HG03045 (cell line): Measurements from ENCODE around the gene MICAL2.
"Not testable (repeated sequence)": the region's sequence is repeated elsewhere in the genome, so short reads cannot be mapped to it uniquely, and the experiment has no call there.

Experiments used
- ATAC-seq: cut with Tn5 transposase; IDR thresholded peaks from one replicate; pipeline ENCODE4 v1.9.1; 2021; ENCODE audit warnings: mild to moderate bottlenecking, moderate library complexity; ENCODE audit not compliant: unreplicated experiment

The MICAL2 gene

DNA sequence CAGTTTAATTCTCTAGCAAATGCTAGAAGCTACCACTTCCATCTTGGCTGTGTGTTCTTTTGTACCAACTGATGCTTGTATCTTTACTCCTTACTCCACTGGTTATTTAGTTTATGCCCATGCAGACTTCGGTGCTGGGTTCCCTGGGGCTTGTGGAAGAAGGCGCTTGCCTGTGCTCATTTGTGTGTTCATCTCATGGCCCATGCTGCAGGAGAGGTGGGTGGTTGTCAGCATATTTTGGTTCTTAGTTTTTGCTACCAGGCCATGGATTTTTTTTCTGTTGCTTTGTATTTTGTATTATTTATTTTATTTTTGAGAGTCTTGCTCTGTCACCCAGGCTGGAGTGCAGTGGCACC, 22.4 kb downstream of the MICAL2 start:
- ATAC-seq, result no peak

- ATAC-seq, result no peak
These were observed 23.3 kb downstream of the MICAL2 start for GRCh38 chr11:12133547-12134235.

GRCh38 chr11:12134236-12134585, 23.8 kb downstream of the MICAL2 start:
- ATAC-seq, result no peak

GRCh38 chr11:12135185-12135584, 24.8 kb downstream of the MICAL2 start:
- ATAC-seq, result no peak

GRCh38 chr11:12137005-12137690, 26.8 kb downstream of the MICAL2 start:
- no peak for ATAC-seq

- no peak for ATAC-seq
These were observed 27.7 kb downstream of the MICAL2 start for GRCh38 chr11:12137938-12138731.

DNA sequence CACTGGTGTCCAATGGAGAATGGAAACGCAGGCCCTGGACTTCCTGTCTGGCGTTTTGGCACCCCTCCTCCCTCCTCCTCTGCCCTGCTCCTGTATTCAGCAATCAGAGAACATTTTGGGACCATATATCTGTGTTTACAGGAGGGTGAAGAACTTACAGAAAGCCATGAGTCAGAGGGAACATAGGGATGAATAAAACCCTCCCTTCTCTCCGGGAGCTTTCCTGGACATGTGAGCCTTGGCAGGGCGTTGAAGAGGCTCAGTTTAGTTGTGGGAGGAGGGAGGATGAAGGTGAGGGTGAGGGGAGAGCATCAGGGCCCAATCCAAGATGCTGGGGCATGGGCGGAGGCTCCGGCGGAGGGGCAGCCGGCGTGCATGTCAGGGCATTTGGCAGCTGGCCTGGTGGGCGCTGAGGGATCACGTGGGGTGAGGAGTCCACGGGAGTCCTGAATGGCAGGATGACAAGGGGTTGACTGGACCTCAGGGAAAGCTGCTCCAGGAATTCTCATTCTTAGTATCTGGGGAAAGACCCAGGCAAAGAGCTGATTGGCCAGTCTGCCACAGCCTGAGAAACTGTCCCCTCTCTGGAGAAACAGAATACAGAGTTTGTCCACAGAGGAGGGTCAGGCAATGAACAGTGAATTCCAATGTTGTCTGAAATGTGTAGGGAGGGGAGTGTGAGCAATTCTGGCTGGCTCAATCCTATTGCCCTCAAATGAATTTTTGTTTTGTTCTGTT, 28.9 kb downstream of the MICAL2 start:
- ATAC-seq, result no peak

DNA sequence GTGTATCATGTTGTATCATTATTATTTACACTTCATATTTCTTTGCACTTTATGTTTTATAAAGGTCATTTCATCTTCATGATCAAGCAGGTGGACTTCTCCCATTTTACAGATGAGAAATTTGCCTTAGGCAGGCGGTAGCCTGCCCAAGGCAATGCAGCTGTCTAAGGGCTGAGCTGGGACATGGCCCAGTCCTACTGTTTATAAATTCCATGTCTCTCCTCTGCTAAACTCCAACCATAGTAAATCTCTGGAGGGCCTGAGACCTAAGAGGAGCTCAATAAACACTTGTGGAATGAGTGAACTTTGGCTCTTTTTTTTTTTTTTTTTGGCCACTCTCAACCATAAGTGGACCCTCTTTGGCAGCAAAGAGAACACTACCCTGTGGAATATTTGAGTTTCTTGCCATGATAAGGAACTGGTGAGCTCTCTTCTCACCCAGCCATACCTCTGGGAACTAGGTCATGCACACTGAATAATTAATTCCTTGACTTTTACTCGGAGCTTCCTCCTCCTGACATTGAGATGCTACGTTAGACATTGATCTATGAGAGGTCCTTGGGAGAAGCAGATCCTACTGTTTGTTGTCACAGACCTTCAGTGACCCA, 29.9 kb downstream of the MICAL2 start:
- no peak for ATAC-seq

- ATAC-seq, result no peak
These were observed 30.9 kb downstream of the MICAL2 start for GRCh38 chr11:12141283-12141682.

DNA sequence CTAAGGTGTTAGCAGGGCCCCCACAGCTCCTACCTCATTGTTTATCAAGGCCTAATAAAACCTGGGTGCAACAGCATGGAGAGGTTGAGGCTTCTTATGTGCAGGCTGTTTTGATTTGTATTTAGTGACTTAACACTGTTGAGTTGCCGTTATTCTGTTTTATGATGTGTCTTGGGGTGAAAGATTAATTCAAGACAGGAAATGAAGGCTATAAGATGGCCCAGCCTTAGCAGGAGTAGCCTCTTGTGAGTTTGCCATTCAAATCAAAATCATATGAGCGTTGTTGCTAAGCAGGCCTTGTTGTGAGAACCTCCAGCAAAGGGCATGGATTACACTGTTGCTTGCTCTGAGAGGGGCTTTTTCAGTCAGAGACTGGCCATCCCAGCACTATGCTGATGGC, 31.8 kb downstream of the MICAL2 start:
- no peak for ATAC-seq

DNA sequence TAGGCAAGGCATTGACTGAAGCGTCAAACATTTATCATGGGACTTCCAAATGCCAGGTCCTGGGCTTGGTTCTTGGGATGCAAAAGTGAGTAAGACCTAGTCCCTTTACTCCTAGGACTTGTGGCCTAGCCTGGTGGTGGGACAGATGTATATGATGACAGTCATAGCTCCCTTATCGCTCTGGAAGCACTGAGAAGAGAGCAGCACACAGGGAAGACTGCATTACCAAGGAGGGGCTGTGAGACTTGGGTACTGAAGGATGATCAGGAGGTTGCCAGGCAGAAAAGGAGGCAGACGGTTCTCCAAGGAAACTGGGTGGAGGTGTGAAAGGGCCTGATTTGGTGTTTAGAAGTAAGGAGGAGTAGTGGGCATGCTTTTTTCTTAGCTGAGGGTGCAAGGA, 32.5 kb downstream of the MICAL2 start:
- ATAC-seq, result no peak

DNA sequence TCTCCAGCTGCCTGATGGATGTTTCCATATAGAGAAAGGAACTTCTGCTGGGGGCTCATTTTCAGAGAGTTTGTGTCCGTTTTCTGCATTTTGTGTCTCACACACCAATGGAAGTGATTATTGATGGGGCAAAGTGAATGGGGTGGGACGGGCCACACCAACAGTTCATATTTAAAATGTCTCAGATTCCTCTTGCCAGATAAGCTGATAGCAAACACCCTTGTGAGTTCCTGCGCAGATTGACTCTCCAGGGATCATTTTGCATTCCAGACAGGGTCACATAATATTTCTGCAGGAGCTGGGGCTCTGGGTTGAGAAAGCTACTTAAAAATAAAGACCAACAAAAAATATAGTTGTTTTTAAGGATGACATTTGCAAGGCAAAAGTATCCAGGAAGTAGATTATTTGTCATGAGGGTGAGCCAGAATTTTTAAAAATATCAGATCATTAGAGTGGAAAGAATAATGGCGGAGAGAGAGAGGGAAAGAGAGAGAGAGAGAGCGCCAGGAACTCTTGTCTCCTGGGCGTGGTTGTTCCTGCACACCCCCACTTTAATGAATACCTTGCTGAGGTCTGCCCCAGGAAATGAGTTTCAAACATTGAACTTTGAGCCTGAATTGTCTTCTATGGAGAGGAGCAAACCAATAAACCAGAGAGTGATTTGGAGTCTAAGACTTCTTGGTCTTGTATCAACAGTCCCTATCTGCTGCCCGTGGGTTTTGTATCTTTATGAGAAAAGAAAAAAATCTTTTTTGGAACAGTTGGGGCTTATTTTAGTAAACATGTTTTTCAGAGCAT, 33.3 kb downstream of the MICAL2 start:
- ATAC-seq, result no peak

DNA sequence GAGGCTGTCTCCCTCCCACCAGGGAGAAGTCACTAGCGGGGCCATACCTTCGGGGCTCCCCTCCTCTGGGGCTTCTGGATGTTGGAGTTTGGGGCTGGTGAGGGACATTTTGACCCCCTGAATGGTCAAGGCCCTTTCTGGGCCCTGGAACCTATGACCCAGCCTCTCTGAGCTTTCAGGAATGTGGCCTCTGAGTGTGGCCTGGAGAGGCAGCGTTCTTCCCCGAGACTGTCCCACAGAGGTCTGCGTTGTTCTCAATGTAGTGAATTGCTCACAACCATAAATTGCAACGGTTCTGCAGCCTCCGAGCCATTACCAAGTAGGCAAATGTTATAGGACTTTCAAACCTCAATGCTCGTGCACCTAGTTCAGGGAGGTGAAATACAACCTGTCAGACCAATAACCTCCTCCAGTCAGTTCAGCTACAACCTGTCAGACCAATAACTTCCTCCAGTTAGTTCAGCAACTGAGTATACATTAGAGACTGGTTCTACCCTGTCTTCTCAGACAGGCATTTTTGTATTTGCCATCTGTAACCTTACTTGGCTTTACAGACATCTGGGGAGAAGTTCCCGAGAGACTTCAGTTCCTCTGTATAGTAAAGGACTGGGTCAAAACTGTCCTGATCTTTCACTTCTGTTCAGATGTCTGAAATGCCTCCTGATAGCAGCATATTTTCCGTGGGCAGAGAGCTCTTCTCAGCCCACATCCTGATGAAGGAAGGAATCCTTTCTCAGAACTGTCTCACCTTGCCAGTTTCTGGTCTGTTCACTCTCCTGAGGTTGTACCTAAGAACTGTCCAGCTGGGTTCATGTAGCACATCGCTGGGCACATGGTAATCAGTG, 34.2 kb downstream of the MICAL2 start:
- ATAC-seq, result no peak

DNA sequence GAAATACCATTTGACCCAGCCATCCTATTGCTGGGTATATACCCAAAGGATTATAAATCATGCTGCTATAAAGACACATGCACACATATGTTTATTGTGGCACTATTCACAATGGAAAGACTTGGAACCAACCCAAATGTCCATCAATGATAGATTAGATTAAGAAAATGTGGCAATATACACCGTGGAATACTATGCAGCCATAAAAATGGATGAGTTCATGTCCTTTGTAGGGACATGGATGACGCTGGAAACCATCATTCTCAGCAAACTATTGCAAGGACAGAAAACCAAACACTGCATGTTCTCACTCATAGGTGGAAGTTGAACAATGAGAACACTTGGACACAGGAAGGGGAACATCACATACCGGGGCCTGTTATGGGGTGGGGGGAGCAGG, 36.3 kb downstream of the MICAL2 start:
- ATAC-seq, result not testable (repeated sequence)

GRCh38 chr11:12147827-12148226, 37.4 kb downstream of the MICAL2 start:
- ATAC-seq, result no peak

DNA sequence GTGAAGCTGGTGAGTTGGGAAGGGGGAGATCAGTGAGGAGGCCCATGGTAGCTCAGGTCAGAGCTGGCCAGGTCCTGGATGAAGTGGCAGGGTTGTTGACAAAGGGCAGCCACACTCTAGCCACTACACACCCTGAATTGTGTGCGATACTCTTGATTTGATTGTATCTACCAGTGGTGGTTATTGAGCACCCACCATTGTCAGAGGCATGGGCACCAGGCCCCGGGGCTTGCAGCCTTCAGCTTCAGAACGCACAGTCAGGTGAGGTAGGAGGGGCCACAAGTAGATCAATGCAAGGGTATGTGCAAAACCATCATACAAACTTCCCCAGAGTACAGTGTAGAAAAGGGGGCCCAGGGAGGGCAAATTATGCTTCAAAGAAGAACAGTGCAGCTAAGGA, 38.1 kb downstream of the MICAL2 start:
- no peak for ATAC-seq

GRCh38 chr11:12148882-12149281, 38.5 kb downstream of the MICAL2 start:
- no peak for ATAC-seq

DNA sequence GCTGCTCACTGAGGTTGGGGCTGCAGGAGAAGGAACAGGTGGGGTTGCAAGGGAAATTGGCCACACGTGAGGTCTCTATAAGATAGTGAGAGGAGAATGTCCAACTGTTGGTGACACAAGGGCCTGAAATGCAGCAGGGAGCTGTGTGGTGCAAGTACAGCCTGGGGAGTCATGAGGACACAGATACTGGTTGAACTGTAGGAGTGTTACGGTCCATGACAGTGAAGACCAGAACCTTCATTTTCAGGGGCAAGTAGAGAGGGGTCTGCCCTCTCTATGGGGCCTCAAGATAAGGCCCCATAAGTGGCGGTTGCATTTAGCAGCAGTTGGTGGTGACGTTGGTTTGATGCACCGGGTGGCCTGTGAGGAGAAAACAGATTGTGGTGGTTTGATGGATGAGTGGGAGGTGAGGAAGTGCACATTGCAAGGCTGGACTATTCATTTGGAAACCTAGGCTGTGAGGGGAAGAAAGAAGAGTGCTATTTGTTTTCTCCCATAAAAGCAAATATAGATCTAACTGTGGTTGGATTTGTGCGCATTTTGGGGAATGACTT, 39.4 kb downstream of the MICAL2 start:
- ATAC-seq, result peak; percentile 62

GRCh38 chr11:12150831-12151382, 40.5 kb downstream of the MICAL2 start:
- ATAC-seq, result no peak
